Measurements from ENCODE around the gene AEBP1. TPM values are rescaled to one million over a fixed set of nuclear protein-coding genes. Genes with fewer than 3 reads are reported as not detected.

Gene AEBP1
- total and polyA plus RNA-seq, 3 donors from 2014 or later = 74.5 to 168 (median 102) TPM

GRCh38 chr7:44080686-44081265 lies 23.4 kb upstream of the AEBP1 start:
- TF ChIP-seq CTCF (IDR thresholded peaks at IDR 0.05) (no peak), POLR2A (IDR thresholded peaks at IDR 0.05) (no peak)
- intact Hi-C loops (cut with DNase I; ENCODE audit: low total_unique reads) = no loop called here

GRCh38 chr7:44081266-44081748 lies 22.8 kb upstream of the AEBP1 start:
- 42 to 47% methylated on average over 9 of the region's 9 CpGs for WGBS, 2 donors
- TF ChIP-seq POLR2A (IDR thresholded peaks at IDR 0.05) (no peak), CTCF (IDR thresholded peaks at IDR 0.05) (no peak)
- Histone ChIP-seq H3K36me3 (ENCODE audit: low read depth, missing control alignments) (no peaks in the 10 kb centered on the region), H3K27me3 (no peaks in the 10 kb centered on the region), H3K9me3 (no peaks in the 10 kb centered on the region), H3K4me3 (peak overlapping the region in 1 of 2 donors; percentile 95), H3K27ac (no peak overlapping the region), H3K4me1 (peaks cover 10% of the 10 kb centered on the region)
- no peak for DNase-seq
- intact Hi-C loops (cut with DNase I; ENCODE audit: low total_unique reads) = no loop called here

More at GRCh38 chr7:44080686-44081265, 23.4 kb upstream of the AEBP1 start:
- no peak overlapping the region for H3K4me3 ChIP-seq
- no peak overlapping the region for H3K27ac ChIP-seq
- WGBS, 2 donors = 79 to 81% methylated on average over 11 of the region's 11 CpGs
- no peak for DNase-seq
- H3K4me1 ChIP-seq = peaks cover 10% of the 10 kb centered on the region
- H3K36me3 ChIP-seq (ENCODE audit: low read depth, missing control alignments) = no peaks in the 10 kb centered on the region
- no peaks in the 10 kb centered on the region for H3K27me3 ChIP-seq
- no peaks in the 10 kb centered on the region for H3K9me3 ChIP-seq

- DNase-seq = peak; percentile 100
These were observed 21.5 kb upstream of the AEBP1 start for GRCh38 chr7:44082541-44083207.

GRCh38 chr7:44083796-44084195 lies 20.3 kb upstream of the AEBP1 start:
- peaks cover 27% of the 10 kb centered on the region for H3K4me1 ChIP-seq

More at GRCh38 chr7:44082541-44083207, 21.5 kb upstream of the AEBP1 start:
- H3K36me3 ChIP-seq (ENCODE audit: low read depth, missing control alignments) = no peaks in the 10 kb centered on the region
- H3K9me3 ChIP-seq = no peaks in the 10 kb centered on the region
- peaks cover 18% of the 10 kb centered on the region for H3K4me1 ChIP-seq
- peak overlapping the region; percentile 56 to 92 for H3K27ac ChIP-seq
- WGBS, 2 donors = 0% methylated on average over 29 to 54 of the region's 54 CpGs
- H3K27me3 ChIP-seq = no peaks in the 10 kb centered on the region
- peak overlapping the region; percentile 80 to 95 for H3K4me3 ChIP-seq
- intact Hi-C loops (cut with DNase I; ENCODE audit: low total_unique reads) = no loop called here
- TF ChIP-seq POLR2A (IDR thresholded peaks at IDR 0.05) (no peak), CTCF (IDR thresholded peaks at IDR 0.05) (no peak)

More at GRCh38 chr7:44083796-44084195, 20.3 kb upstream of the AEBP1 start:
- WGBS, 2 donors = 81 to 90% methylated on average over 3 of the region's 3 CpGs
- intact Hi-C loops (cut with DNase I; ENCODE audit: low total_unique reads) = no loop called here
- H3K36me3 ChIP-seq (ENCODE audit: low read depth, missing control alignments) = no peaks in the 10 kb centered on the region
- no peak for DNase-seq
- TF ChIP-seq POLR2A (IDR thresholded peaks at IDR 0.05) = no peak
- no peak for TF ChIP-seq CTCF (IDR thresholded peaks at IDR 0.05)
- no peak overlapping the region for H3K4me3 ChIP-seq
- H3K27me3 ChIP-seq = no peaks in the 10 kb centered on the region
- no peaks in the 10 kb centered on the region for H3K9me3 ChIP-seq
- H3K27ac ChIP-seq = peak overlapping the region in 1 of 2 donors; percentile 64

Data from testis (tissue), 3 donors.